Measurements from ENCODE around the gene MRPL41. TPM values are rescaled to one million over a fixed set of nuclear protein-coding genes. Genes with fewer than 3 reads are reported as not detected.

MRPL41 gene
- total and polyA plus RNA-seq, 2 of the 13 experiments (the other 11 are each of a cell fraction or from before 2014, with no cell fraction given), result 20.9 to 54.0 TPM

DNA sequence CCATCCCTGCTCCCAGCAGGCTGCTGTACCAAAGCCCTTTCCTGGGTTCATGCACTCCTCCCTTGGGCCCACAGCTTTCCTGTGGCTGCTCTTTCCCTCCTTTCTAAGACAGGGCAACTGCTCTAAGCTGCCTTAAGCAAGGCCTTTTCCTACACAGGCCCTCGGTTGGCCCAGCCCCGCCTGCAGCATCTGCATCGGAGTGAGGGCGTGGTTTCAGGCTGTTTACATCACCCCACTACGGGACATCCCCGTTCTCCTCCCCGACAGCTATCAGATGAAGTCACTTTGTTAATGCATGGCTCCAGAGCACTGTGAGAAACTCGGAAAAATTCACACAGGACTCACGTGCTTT is 23.7 kb downstream of the MRPL41 start:
- Histone ChIP-seq H3K27ac (ENCODE audit: extremely low read length, insufficient read depth, low read length) (no peak overlapping the region), H3K79me2 (ENCODE audit: insufficient read depth, low read length) (peaks cover 28% of the 10 kb centered on the region), H3K4me3 (replicated peaks in 1 of 3; ENCODE audit: insufficient read depth in 1 of 3, low read depth in 2 of 3, low read length in 3 of 3) (no peak overlapping the region), H4K20me1 (ENCODE audit: insufficient read depth, low read length) (no peaks in the 10 kb centered on the region; the same call in 1 of the 2 replicates), H2AFZ (ENCODE audit: low read length) (no peak overlapping the region), H3K9me3 (ENCODE audit: low read length) (no peaks in the 10 kb centered on the region), H3K9ac (ENCODE audit: insufficient read depth, low read depth, low read length) (no peak overlapping the region), H3K4me2 (ENCODE audit: low read depth, low read length) (no peak overlapping the region), H3K27me3 (ENCODE audit: control insufficient read depth in 1 of 2, insufficient read depth in 2 of 2, low read length in 2 of 2) (no peaks in the 10 kb centered on the region), H3K36me3 (replicated peaks in 1 of 2; ENCODE audit: control insufficient read depth in 1 of 2, insufficient read depth in 2 of 2, low read length in 2 of 2) (peaks cover 16 to 45% of the 10 kb centered on the region in 2 experiments; a peak in 4 of 5 replicates), H3K4me1 (ENCODE audit: insufficient read depth, low read length) (peaks cover 29% of the 10 kb centered on the region)
- in situ Hi-C loops (cut with HindIII; ENCODE audit: extremely low pct_ligation_motif_present, low pct_unique_long_range_greater_than_20kb), result no loop called here
- intact Hi-C loops (cut with micrococcal nuclease; ENCODE audit: unreplicated experiment), result no loop called here
- DNase-seq (ENCODE audit: low spot score) (no peak), ATAC-seq (no peak), FAIRE-seq (no peak)
- WGBS (ENCODE audit: low lambda C conversion rate), result 93% methylated on average over 9 of the region's 9 CpGs
- CTCF ChIA-PET (ENCODE audit: low intra/inter-chr PET ratio, low total read pairs), result no interaction called here
- BruUV-seq (replicated peaks), result no TSS peak
- POLR2A ChIA-PET, result no interaction called here
- no peak for TF ChIP-seq ZBTB3 (CRISPR knock-in tag; IDR thresholded peaks at IDR 0.05; ENCODE audit: borderline replicate concordance, low read depth)
- no peak for TF ChIP-seq NFATC3 (CRISPR knock-in tag; IDR thresholded peaks at IDR 0.05)
- no peak for TF ChIP-seq JUND (CRISPR knock-in tag; IDR thresholded peaks at IDR 0.05)
- no peak for TF ChIP-seq TSC22D2 (CRISPR knock-in tag; IDR thresholded peaks at IDR 0.05; ENCODE audit: borderline replicate concordance)
- TF ChIP-seq EED (CRISPR knock-in tag; IDR thresholded peaks at IDR 0.05), result no peak
- TF ChIP-seq, protein P1, sequence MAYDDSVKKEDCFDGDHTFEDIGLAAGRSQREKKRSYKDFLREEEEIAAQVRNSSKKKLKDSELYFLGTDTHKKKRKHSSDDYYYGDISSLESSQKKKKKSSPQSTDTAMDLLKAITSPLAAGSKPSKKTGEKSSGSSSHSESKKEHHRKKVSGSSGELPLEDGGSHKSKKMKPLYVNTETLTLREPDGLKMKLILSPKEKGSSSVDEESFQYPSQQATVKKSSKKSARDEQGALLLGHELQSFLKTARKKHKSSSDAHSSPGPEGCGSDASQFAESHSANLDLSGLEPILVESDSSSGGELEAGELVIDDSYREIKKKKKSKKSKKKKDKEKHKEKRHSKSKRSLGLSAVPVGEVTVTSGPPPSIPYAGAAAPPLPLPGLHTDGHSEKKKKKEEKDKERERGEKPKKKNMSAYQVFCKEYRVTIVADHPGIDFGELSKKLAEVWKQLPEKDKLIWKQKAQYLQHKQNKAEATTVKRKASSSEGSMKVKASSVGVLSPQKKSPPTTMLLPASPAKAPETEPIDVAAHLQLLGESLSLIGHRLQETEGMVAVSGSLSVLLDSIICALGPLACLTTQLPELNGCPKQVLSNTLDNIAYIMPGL (CRISPR knock-in tag; IDR thresholded peaks at IDR 0.05; ENCODE audit: borderline replicate concordance in 1 of 2, low read depth in 1 of 2), result no peak
- TF ChIP-seq PAX8 (CRISPR knock-in tag; IDR thresholded peaks at IDR 0.05; ENCODE audit: borderline replicate concordance), result no peak
- no peak for TF ChIP-seq TBX3 (IDR thresholded peaks at IDR 0.05; ENCODE audit: borderline replicate concordance)
- no peak for TF ChIP-seq ZNF747 (CRISPR knock-in tag; IDR thresholded peaks at IDR 0.05; ENCODE audit: borderline replicate concordance)
- TF ChIP-seq, protein P2, sequence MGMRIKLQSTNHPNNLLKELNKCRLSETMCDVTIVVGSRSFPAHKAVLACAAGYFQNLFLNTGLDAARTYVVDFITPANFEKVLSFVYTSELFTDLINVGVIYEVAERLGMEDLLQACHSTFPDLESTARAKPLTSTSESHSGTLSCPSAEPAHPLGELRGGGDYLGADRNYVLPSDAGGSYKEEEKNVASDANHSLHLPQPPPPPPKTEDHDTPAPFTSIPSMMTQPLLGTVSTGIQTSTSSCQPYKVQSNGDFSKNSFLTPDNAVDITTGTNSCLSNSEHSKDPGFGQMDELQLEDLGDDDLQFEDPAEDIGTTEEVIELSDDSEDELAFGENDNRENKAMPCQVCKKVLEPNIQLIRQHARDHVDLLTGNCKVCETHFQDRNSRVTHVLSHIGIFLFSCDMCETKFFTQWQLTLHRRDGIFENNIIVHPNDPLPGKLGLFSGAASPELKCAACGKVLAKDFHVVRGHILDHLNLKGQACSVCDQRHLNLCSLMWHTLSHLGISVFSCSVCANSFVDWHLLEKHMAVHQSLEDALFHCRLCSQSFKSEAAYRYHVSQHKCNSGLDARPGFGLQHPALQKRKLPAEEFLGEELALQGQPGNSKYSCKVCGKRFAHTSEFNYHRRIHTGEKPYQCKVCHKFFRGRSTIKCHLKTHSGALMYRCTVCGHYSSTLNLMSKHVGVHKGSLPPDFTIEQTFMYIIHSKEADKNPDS (CRISPR knock-in tag; IDR thresholded peaks at IDR 0.05), result no peak
- TF ChIP-seq, protein P3, sequence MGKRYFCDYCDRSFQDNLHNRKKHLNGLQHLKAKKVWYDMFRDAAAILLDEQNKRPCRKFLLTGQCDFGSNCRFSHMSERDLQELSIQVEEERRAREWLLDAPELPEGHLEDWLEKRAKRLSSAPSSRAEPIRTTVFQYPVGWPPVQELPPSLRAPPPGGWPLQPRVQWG (CRISPR knock-in tag; IDR thresholded peaks at IDR 0.05; ENCODE audit: borderline replicate concordance, low read depth), result no peak
- TF ChIP-seq ZNF572 (CRISPR knock-in tag; IDR thresholded peaks at IDR 0.05), result no peak
- TF ChIP-seq ZSCAN29 (CRISPR knock-in tag; conservative IDR thresholded peaks at IDR 0.05), result no peak
- TF ChIP-seq PAF1 (CRISPR knock-in tag; IDR thresholded peaks at IDR 0.05), result no peak
- TF ChIP-seq AHR (CRISPR knock-in tag; IDR thresholded peaks at IDR 0.05), result no peak
- TF ChIP-seq, protein P4, sequence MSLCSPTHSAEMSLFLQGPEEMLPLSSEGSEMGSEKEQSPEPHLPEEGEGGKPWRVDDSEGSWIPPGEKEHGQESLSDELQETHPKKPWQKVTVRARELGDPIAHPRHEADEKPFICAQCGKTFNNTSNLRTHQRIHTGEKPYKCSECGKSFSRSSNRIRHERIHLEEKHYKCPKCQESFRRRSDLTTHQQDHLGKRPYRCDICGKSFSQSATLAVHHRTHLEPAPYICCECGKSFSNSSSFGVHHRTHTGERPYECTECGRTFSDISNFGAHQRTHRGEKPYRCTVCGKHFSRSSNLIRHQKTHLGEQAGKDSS (CRISPR knock-in tag; IDR thresholded peaks at IDR 0.05; ENCODE audit: borderline replicate concordance, low read depth), result no peak
- no peak for TF ChIP-seq ZNF430 (CRISPR knock-in tag; IDR thresholded peaks at IDR 0.05)
- TF ChIP-seq, protein P5, sequence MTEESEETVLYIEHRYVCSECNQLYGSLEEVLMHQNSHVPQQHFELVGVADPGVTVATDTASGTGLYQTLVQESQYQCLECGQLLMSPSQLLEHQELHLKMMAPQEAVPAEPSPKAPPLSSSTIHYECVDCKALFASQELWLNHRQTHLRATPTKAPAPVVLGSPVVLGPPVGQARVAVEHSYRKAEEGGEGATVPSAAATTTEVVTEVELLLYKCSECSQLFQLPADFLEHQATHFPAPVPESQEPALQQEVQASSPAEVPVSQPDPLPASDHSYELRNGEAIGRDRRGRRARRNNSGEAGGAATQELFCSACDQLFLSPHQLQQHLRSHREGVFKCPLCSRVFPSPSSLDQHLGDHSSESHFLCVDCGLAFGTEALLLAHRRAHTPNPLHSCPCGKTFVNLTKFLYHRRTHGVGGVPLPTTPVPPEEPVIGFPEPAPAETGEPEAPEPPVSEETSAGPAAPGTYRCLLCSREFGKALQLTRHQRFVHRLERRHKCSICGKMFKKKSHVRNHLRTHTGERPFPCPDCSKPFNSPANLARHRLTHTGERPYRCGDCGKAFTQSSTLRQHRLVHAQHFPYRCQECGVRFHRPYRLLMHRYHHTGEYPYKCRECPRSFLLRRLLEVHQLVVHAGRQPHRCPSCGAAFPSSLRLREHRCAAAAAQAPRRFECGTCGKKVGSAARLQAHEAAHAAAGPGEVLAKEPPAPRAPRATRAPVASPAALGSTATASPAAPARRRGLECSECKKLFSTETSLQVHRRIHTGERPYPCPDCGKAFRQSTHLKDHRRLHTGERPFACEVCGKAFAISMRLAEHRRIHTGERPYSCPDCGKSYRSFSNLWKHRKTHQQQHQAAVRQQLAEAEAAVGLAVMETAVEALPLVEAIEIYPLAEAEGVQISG (CRISPR knock-in tag; IDR thresholded peaks at IDR 0.05), result no peak

All from HepG2 (cell line).